Activated naive CD8-positive, alpha-beta T cell treated with anti-CD3 and anti-CD28 coated beads, Interleukin-2, amount 10 ng/mL, durations not matched to agents 7 days and 5 days (primary cell): Measurements from ENCODE around the gene HLA-B. TPM values are rescaled to one million over a fixed set of nuclear protein-coding genes. Genes with fewer than 3 reads are reported as not detected.

Experiments used
- ATAC-seq: fragments of 150-1000 bp; cut with Tn5 transposase; one replicate; pipeline ENCODE4 v1.10.0; 2021; ENCODE audit warnings: low read depth, moderate library complexity
- POLR2A ChIA-PET: fragments of 350-600 bp; sonication (Branson Sonifier 250); formaldehyde crosslinking; loops from one replicate; lab custom pipeline; 2021; ENCODE audit warnings: antibody characterized with exemption; lab: Charles Lee
- DNase-seq: peaks from one replicate; pipeline ENCODE4 v3.0.0; 2021
- H3K27ac Mint-ChIP-seq: one replicate; pipeline ENCODE4 v1.8.0; 2022; ENCODE audit warnings: mild to moderate bottlenecking, mixed read lengths
- H3K27me3 Mint-ChIP-seq: one replicate; pipeline ENCODE4 v1.8.0; 2022; ENCODE audit warnings: mild to moderate bottlenecking, moderate library complexity, mixed read lengths
- H3K36me3 Mint-ChIP-seq: one replicate; pipeline ENCODE4 v1.8.0; 2021; ENCODE audit warnings: mild to moderate bottlenecking, mixed read lengths
- H3K4me1 Mint-ChIP-seq: one replicate; pipeline ENCODE4 v1.8.0; 2021; ENCODE audit warnings: mixed read lengths
- H3K4me3 Mint-ChIP-seq: one replicate; pipeline ENCODE4 v1.8.0; 2022; ENCODE audit warnings: mild to moderate bottlenecking, moderate library complexity, mixed read lengths
- H3K9me3 Mint-ChIP-seq: one replicate; pipeline ENCODE4 v1.8.0; 2021; ENCODE audit warnings: mixed read lengths
- total RNA-seq, 2 experiments: library from RNA; stranded (reverse); gene quantifications; one replicate each; pipeline ENCODE4 v1.2.3, GENCODE V29; 2021

HLA-B gene
- total RNA-seq, 2 experiments from 2014 or later, result 5,415 to 5,542 TPM

DNA sequence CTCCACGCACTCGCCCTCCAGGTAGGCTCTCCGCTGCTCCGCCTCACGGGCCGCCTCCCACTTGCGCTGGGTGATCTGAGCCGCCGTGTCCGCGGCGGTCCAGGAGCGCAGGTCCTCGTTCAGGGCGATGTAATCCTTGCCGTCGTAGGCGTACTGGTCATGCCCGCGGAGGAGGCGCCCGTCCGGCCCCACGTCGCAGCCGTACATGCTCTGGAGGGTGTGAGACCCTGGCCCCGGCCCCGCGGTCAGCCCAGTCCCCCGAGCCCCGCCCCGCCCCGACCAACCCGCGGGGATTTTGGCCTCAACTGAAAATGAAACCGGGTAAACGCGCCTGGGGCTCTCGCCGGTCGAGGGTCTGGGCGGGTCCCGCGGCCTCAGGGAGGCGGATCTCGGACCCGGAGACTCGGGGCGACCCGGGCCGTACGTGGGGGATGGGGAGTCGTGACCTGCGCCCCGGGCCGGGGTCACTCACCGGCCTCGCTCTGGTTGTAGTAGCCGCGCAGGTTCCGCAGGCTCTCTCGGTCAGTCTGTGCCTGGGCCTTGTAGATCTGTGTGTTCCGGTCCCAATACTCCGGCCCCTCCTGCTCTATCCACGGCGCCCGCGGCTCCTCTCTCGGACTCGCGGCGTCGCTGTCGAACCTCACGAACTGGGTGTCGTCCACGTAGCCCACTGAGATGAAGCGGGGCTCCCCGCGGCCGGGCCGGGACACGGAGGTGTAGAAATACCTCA is 598 bp downstream of the HLA-B start:
- peak; percentile 69 for DNase-seq
- peaks cover 2% of the 10 kb centered on the region for H3K27me3 Mint-ChIP-seq
- H3K4me1 Mint-ChIP-seq, result peaks cover 52% of the 10 kb centered on the region
- peaks cover 6% of the 10 kb centered on the region for H3K9me3 Mint-ChIP-seq
- H3K36me3 Mint-ChIP-seq, result peaks cover 48% of the 10 kb centered on the region
- peak overlapping the region; percentile 98 for H3K27ac Mint-ChIP-seq
- POLR2A ChIA-PET, result interaction anchor here (0.6 to 2.8 kb wide), 5 partner anchors 84 to 159 kb away, joined by 3 to 7 read pairs (median 3); partner anchors contain the start of gene HLA-C
- peak; percentile 7 for ATAC-seq
- H3K4me3 Mint-ChIP-seq, result peak overlapping the region; percentile 93

DNA sequence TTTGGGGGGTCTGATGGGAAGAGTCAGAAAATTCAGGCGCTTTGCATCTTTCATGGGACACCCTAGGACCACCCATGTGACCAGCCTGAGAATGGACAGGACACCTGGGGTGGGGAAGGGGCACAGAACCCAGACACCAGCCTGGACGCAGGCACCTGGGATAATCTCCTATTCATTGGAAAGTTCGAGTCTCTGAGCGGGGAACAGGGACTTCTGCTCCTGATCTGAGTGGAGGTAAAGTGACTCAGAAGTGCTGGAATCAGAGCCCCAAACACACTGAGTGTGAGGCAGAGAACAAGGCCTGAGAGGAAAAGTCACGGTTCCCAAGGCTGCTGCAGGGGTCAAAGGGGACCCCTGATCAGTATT is 1.4 kb downstream of the HLA-B start:
- Mint-ChIP-seq H3K36me3 (peaks cover 44% of the 10 kb centered on the region), H3K4me1 (peaks cover 55% of the 10 kb centered on the region), H3K9me3 (peaks cover 2% of the 10 kb centered on the region), H3K4me3 (peak overlapping the region; percentile 93), H3K27me3 (no peaks in the 10 kb centered on the region), H3K27ac (peak overlapping the region; percentile 82)
- POLR2A ChIA-PET, result interaction anchor here (0.6 to 2.8 kb wide), 6 partner anchors 67 to 158 kb away, joined by 3 to 7 read pairs (median 3); partner anchors contain the start of gene HLA-C
- DNase-seq (no peak), ATAC-seq (no peak)

GRCh38 chr6:31354864-31355582 is 2.0 kb downstream of the HLA-B start:
- H3K36me3 Mint-ChIP-seq, result peaks cover 41% of the 10 kb centered on the region
- no peak for DNase-seq
- peak overlapping the region; percentile 82 for H3K27ac Mint-ChIP-seq
- ATAC-seq, result no peak
- no peaks in the 10 kb centered on the region for H3K27me3 Mint-ChIP-seq
- H3K4me3 Mint-ChIP-seq, result peak overlapping the region; percentile 93
- POLR2A ChIA-PET, result interaction anchor here (0.6 to 2.8 kb wide), 6 partner anchors 12 to 158 kb away, joined by 3 to 20 read pairs (median 4); no protein-coding TSS in a partner anchor
- H3K9me3 Mint-ChIP-seq, result no peaks in the 10 kb centered on the region
- H3K4me1 Mint-ChIP-seq, result peaks cover 55% of the 10 kb centered on the region

GRCh38 chr6:31354158-31354863 is 2.7 kb downstream of the HLA-B start:
- no peaks in the 10 kb centered on the region for H3K9me3 Mint-ChIP-seq
- peak overlapping the region; percentile 93 for H3K4me3 Mint-ChIP-seq
- peaks cover 41% of the 10 kb centered on the region for H3K36me3 Mint-ChIP-seq

DNA sequence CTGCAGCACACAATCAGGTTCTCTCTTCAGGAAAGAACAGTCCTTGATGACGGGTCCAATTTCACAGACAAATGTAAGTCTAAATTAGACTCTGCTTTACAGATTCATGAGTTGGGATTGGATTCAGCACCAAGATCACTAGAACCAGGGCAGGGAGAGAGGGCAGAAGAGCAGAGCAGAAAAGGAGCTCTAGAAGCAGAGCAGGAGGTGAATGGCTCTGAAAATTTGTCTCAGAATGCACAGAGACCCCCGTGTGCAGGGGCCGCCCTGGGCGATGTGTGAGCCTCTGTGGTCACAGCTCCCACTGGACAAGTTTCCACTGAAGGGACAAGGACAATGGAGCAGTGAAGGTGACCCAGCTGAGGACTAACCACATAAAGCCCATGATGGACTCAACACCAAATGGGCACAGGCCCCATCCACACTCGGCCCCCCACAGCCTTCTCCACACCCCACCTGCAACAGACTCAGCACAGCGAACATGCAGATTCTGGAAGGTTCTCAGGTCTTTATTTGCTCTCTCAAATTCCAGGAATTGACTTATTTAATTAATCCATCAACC is 3.5 kb downstream of the HLA-B start:
- Mint-ChIP-seq H3K4me1 (peaks cover 48% of the 10 kb centered on the region), H3K27me3 (no peaks in the 10 kb centered on the region)
- POLR2A ChIA-PET, result interaction anchor here (0.6 to 2.4 kb wide), 5 partner anchors 9 to 84 kb away, joined by 4 to 20 read pairs (median 5); no protein-coding TSS in a partner anchor

More at GRCh38 chr6:31354158-31354863, 2.7 kb downstream of the HLA-B start:
- DNase-seq, result no peak
- no peak for ATAC-seq
- Mint-ChIP-seq H3K27me3 (no peaks in the 10 kb centered on the region), H3K4me1 (peaks cover 52% of the 10 kb centered on the region), H3K27ac (peak overlapping the region; percentile 74)
- POLR2A ChIA-PET, result interaction anchor here (1.0 to 2.8 kb wide), 6 partner anchors 10 to 157 kb away, joined by 4 to 20 read pairs (median 4); no protein-coding TSS in a partner anchor

GRCh38 chr6:31352683-31353383 is 4.1 kb downstream of the HLA-B start:
- DNase-seq (no peak), ATAC-seq (no peak)
- H3K27me3 Mint-ChIP-seq, result no peaks in the 10 kb centered on the region
- H3K9me3 Mint-ChIP-seq, result no peaks in the 10 kb centered on the region
- peaks cover 41% of the 10 kb centered on the region for H3K4me1 Mint-ChIP-seq
- H3K36me3 Mint-ChIP-seq, result peaks cover 41% of the 10 kb centered on the region
- POLR2A ChIA-PET, result interaction anchor here (0.5 to 2.4 kb wide), 5 partner anchors 8 to 146 kb away, joined by 3 to 20 read pairs (median 4); no protein-coding TSS in a partner anchor
- peak overlapping the region; percentile 73 for H3K27ac Mint-ChIP-seq
- peak overlapping the region; percentile 93 for H3K4me3 Mint-ChIP-seq

More for the DNA sequence above, 3.5 kb downstream of the HLA-B start:
- peaks cover 41% of the 10 kb centered on the region for H3K36me3 Mint-ChIP-seq
- no peak for DNase-seq
- no peaks in the 10 kb centered on the region for H3K9me3 Mint-ChIP-seq
- peak overlapping the region; percentile 93 for H3K4me3 Mint-ChIP-seq
- ATAC-seq, result no peak
- peak overlapping the region; percentile 43 for H3K27ac Mint-ChIP-seq

DNA sequence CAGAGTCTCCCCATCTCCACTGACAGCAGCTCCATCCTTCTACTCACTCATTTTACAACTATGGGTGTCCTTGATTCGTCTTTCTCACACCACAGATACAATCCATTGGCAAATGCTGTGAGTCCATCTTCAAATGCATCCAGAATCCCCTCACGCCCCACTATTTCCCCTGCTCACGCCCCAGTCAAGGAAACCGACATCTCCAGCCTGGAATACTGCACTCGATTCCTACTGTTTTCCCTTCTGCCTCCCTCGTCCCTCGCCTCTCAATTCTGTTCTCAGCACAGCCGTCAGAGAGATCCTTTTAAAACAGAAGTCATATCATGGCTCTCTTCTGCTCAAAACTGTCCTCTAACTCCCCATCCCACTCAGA is 4.7 kb downstream of the HLA-B start:
- Mint-ChIP-seq H3K27ac (peak overlapping the region; percentile 73), H3K36me3 (peaks cover 41% of the 10 kb centered on the region), H3K27me3 (no peaks in the 10 kb centered on the region), H3K4me1 (peaks cover 41% of the 10 kb centered on the region), H3K9me3 (no peaks in the 10 kb centered on the region), H3K4me3 (peak overlapping the region; percentile 93)
- POLR2A ChIA-PET, result interaction anchor here (0.5 to 1.2 kb wide), 6 partner anchors 11 to 156 kb away, joined by 3 to 4 read pairs (median 3); no protein-coding TSS in a partner anchor
- DNase-seq, result no peak
- ATAC-seq, result no peak

GRCh38 chr6:31351401-31352309 is 5.3 kb downstream of the HLA-B start:
- ATAC-seq (peak; percentile 32), DNase-seq (no peak)
- H3K27me3 Mint-ChIP-seq, result no peaks in the 10 kb centered on the region
- POLR2A ChIA-PET, result interaction anchor here (0.6 to 1.2 kb wide), 5 partner anchors 11 to 155 kb away, joined by 3 to 4 read pairs (median 3); no protein-coding TSS in a partner anchor
- H3K27ac Mint-ChIP-seq, result peak overlapping the region; percentile 73
- peaks cover 41% of the 10 kb centered on the region for H3K4me1 Mint-ChIP-seq
- H3K36me3 Mint-ChIP-seq, result peaks cover 38% of the 10 kb centered on the region
- peak overlapping the region; percentile 93 for H3K4me3 Mint-ChIP-seq
- H3K9me3 Mint-ChIP-seq, result no peaks in the 10 kb centered on the region

GRCh38 chr6:31351033-31351380 is 6.0 kb downstream of the HLA-B start:
- no peak for DNase-seq
- Mint-ChIP-seq H3K4me1 (peaks cover 41% of the 10 kb centered on the region), H3K36me3 (peaks cover 35% of the 10 kb centered on the region), H3K27me3 (no peaks in the 10 kb centered on the region), H3K9me3 (no peaks in the 10 kb centered on the region), H3K27ac (peak overlapping the region; percentile 54), H3K4me3 (no peak overlapping the region)
- ATAC-seq, result peak; percentile 2
- POLR2A ChIA-PET, result interaction anchor here (1.0 to 1.3 kb wide), 2 partner anchors 83 to 154 kb away, joined by 3 to 4 read pairs; no protein-coding TSS in a partner anchor

- no peak for ATAC-seq
- Mint-ChIP-seq H3K4me3 (no peak overlapping the region), H3K4me1 (peaks cover 38% of the 10 kb centered on the region), H3K9me3 (no peaks in the 10 kb centered on the region), H3K27me3 (no peaks in the 10 kb centered on the region), H3K27ac (no peak overlapping the region), H3K36me3 (peaks cover 29% of the 10 kb centered on the region)
- POLR2A ChIA-PET, result interaction anchor here (1.0 to 1.3 kb wide), 2 partner anchors 82 to 154 kb away, joined by 3 to 4 read pairs; no protein-coding TSS in a partner anchor
- DNase-seq, result no peak
Observed at GRCh38 chr6:31350196-31351032, 6.6 kb downstream of the HLA-B start.
